HG03175 (cell line): ENCODE measurements around the gene TLL1.

Source experiments
- ATAC-seq: cut with Tn5 transposase; IDR thresholded peaks from one replicate; pipeline ENCODE4 v1.9.1; 2021; ENCODE audit warnings: mild to moderate bottlenecking, moderate library complexity; ENCODE audit not compliant: unreplicated experiment

TLL1 gene

GRCh38 chr4:166140951-166141350 is 267.9 kb downstream of the TLL1 start:
- ATAC-seq, result no peak

GRCh38 chr4:166143227-166143626 is 270.2 kb downstream of the TLL1 start:
- ATAC-seq, result no peak

- no peak for ATAC-seq
Observed at GRCh38 chr4:166144607-166145006, 271.6 kb downstream of the TLL1 start.

- no peak for ATAC-seq
Observed at GRCh38 chr4:166146806-166147540, 273.9 kb downstream of the TLL1 start.
